GM12873 (cell line): ENCODE measurements around the gene LPIN1.

Source experiments
- CTCF ChIP-seq: IDR thresholded peaks from 2 replicates; pipeline ENCODE4 v1.5.1; 2012; ENCODE audit warnings: low read depth, mild to moderate bottlenecking, moderate library complexity, low read length, control low read depth; ENCODE audit not compliant: insufficient read depth; ENCODE audit errors: missing control alignments

LPIN1 gene

GRCh38 chr2:11748861-11749645 is 2.6 kb downstream of the LPIN1 start:
- no peak for TF ChIP-seq CTCF

- TF ChIP-seq CTCF = no peak
Measured at GRCh38 chr2:11749646-11750349, 3.4 kb downstream of the LPIN1 start.

GRCh38 chr2:11750422-11750821 is 4.0 kb downstream of the LPIN1 start:
- no peak for TF ChIP-seq CTCF

- no peak for TF ChIP-seq CTCF
Measured at GRCh38 chr2:11750917-11751316, 4.5 kb downstream of the LPIN1 start.

- no peak for TF ChIP-seq CTCF
Measured at GRCh38 chr2:11752906-11753305, 6.5 kb downstream of the LPIN1 start.

- TF ChIP-seq CTCF = no peak
Measured at GRCh38 chr2:11753452-11753885, 7.0 kb downstream of the LPIN1 start.

- no peak for TF ChIP-seq CTCF
Measured at GRCh38 chr2:11753886-11754699, 7.7 kb downstream of the LPIN1 start.
